Right ventricle myocardium superior (tissue), 1 donor: ENCODE data around the gene SLC44A1. TPM values are rescaled to one million over a fixed set of nuclear protein-coding genes. Genes with fewer than 3 reads are reported as not detected.

Experiments used
- ATAC-seq: fragments of 200-7000 bp; cut with Tn5 transposase; one replicate; pipeline ENCODE4 v1.9.1; 2020; ENCODE audit warnings: mild to moderate bottlenecking; ENCODE audit not compliant: poor library complexity
- DNase-seq: peaks from one replicate; pipeline ENCODE4 v3.0.0-alpha.2; 2020
- intact Hi-C: fragments of 100-400 bp; cut with DNase I; formaldehyde crosslinking; loops from one replicate; pipeline ENCODE4 v1.11.2; 2022
- total RNA-seq: library from RNA; stranded (reverse); fragmentation: NEBNext Ultra II Directional; extraction: Animal tissue kit (Norgen Biotek cat#: 25700); gene quantifications from one replicate; pipeline ENCODE4 v1.2.1, GENCODE V29; 2021
- donor health status: DM: no; HTN: yes; CAD: no; lungs with severe emphysema.

The SLC44A1 gene
- total RNA-seq, 1 donor from 2014 or later, result 13.5 TPM

- DNase-seq (no peak), ATAC-seq (no peak)
- intact Hi-C loops, result no loop called here
Observed at GRCh38 chr9:105403552-105404248, 159.2 kb downstream of the SLC44A1 start.

- no peak for ATAC-seq
- intact Hi-C loops, result no loop called here
Observed at GRCh38 chr9:105405514-105406131, 161.2 kb downstream of the SLC44A1 start.

GRCh38 chr9:105406369-105406768 lies 161.9 kb downstream of the SLC44A1 start:
- intact Hi-C loops, result no loop called here
- no peak for DNase-seq
- no peak for ATAC-seq

More at GRCh38 chr9:105405514-105406131, 161.2 kb downstream of the SLC44A1 start:
- no peak for DNase-seq

GRCh38 chr9:105413525-105413924 lies 169.1 kb downstream of the SLC44A1 start:
- intact Hi-C loops, result loop anchor here (10.0 kb wide), 1 partner anchor 449 kb away; no protein-coding TSS in a partner anchor
- ATAC-seq (peak; percentile 61), DNase-seq (no peak)

GRCh38 chr9:105414947-105415661 lies 170.7 kb downstream of the SLC44A1 start:
- intact Hi-C loops, result loop anchor here (5.0 to 10.0 kb wide), 3 partner anchors 258 to 553 kb away; no protein-coding TSS in a partner anchor
- no peak for DNase-seq
- peak; percentile 87 for ATAC-seq

GRCh38 chr9:105415662-105415980 lies 171.2 kb downstream of the SLC44A1 start:
- intact Hi-C loops, result loop anchor here (5.0 to 10.0 kb wide), 3 partner anchors 258 to 553 kb away; no protein-coding TSS in a partner anchor
- ATAC-seq (no peak), DNase-seq (no peak)

GRCh38 chr9:105416840-105417239 lies 172.4 kb downstream of the SLC44A1 start:
- intact Hi-C loops, result loop anchor here (5.0 to 10.0 kb wide), 3 partner anchors 260 to 555 kb away; no protein-coding TSS in a partner anchor
- DNase-seq (no peak), ATAC-seq (no peak)

GRCh38 chr9:105418588-105419500 lies 174.4 kb downstream of the SLC44A1 start:
- intact Hi-C loops, result loop anchor here (5.0 to 10.0 kb wide), 3 partner anchors 262 to 557 kb away; no protein-coding TSS in a partner anchor
- ATAC-seq (no peak), DNase-seq (no peak)

- intact Hi-C loops, result loop anchor here (5.0 to 10.0 kb wide), 3 partner anchors 263 to 558 kb away; no protein-coding TSS in a partner anchor
- DNase-seq (no peak), ATAC-seq (no peak)
Observed at GRCh38 chr9:105419816-105420597, 175.6 kb downstream of the SLC44A1 start.

- intact Hi-C loops, result no loop called here
- ATAC-seq (no peak), DNase-seq (no peak)
Observed at GRCh38 chr9:105421154-105421553, 176.7 kb downstream of the SLC44A1 start.

GRCh38 chr9:105421864-105422263 lies 177.4 kb downstream of the SLC44A1 start:
- intact Hi-C loops, result no loop called here
- ATAC-seq (no peak), DNase-seq (no peak)

GRCh38 chr9:105425816-105426433 lies 181.5 kb downstream of the SLC44A1 start:
- intact Hi-C loops, result no loop called here
- peak; percentile 69 for ATAC-seq
- no peak for DNase-seq

GRCh38 chr9:105426657-105427056 lies 182.2 kb downstream of the SLC44A1 start:
- intact Hi-C loops, result no loop called here
- no peak for ATAC-seq
- DNase-seq, result no peak

- DNase-seq, result no peak
Observed at GRCh38 chr9:105431424-105432246, 187.2 kb downstream of the SLC44A1 start.

GRCh38 chr9:105432247-105432842 lies 187.9 kb downstream of the SLC44A1 start:
- DNase-seq (no peak), ATAC-seq (peak; percentile 29)
- intact Hi-C loops, result no loop called here

More at GRCh38 chr9:105431424-105432246, 187.2 kb downstream of the SLC44A1 start:
- intact Hi-C loops, result no loop called here
- peak; percentile 75 for ATAC-seq

GRCh38 chr9:105435453-105435852 lies 191.0 kb downstream of the SLC44A1 start:
- intact Hi-C loops, result no loop called here

More at GRCh38 chr9:105435453-105435852, 191.0 kb downstream of the SLC44A1 start:
- DNase-seq (no peak), ATAC-seq (no peak)
